PC-3 (cell line): ENCODE measurements around the gene CAPN3.

ENCODE experiments used
- CTCF ChIP-seq: fragments of 300-600 bp; sonication (generic); conservative IDR thresholded peaks from 2 replicates; pipeline ENCODE4 v1.5.1; 2017; ENCODE audit warnings: antibody characterized with exemption, low read depth, mild to moderate bottlenecking, low read length
- EZH2 ChIP-seq: fragments of 300-600 bp; sonication (generic); IDR thresholded peaks from one replicate; pipeline ENCODE4 v1.6.1; 2017; ENCODE audit warnings: antibody characterized with exemption, mild to moderate bottlenecking, low read length; ENCODE audit not compliant: unreplicated experiment
- EZH2phosphoT487 ChIP-seq: fragments of 300-600 bp; sonication (generic); IDR thresholded peaks from 2 replicates; pipeline ENCODE4 v1.6.1; 2018; ENCODE audit warnings: mild to moderate bottlenecking, antibody characterized with exemption, low read length, borderline replicate concordance

GRCh38 chr15:42409011-42409410 lies 49.7 kb downstream of the CAPN3 start:
- no peak for TF ChIP-seq CTCF
- no peak for TF ChIP-seq EZH2
- TF ChIP-seq EZH2phosphoT487 = no peak
